Panc1 (cell line): ENCODE measurements around the gene TSNAXIP1. TPM values are rescaled to one million over a fixed set of nuclear protein-coding genes. Genes with fewer than 3 reads are reported as not detected.

Source experiments
- ATAC-seq: fragments of 200-7000 bp; cut with Tn5 transposase; 2 replicates; pipeline ENCODE4 v1.9.1; 2020; ENCODE audit warnings: mild to moderate bottlenecking, moderate library complexity
- BruUV-seq: library from RNA; stranded (reverse); fragments of 400-500 nt; replicated peaks from 2 replicates; lab custom pipeline; 2021; lab: Mats Ljungman, UMichigan
- CTCF ChIA-PET: fragments of 300-600 bp; sonication (Branson Sonifier 250); formaldehyde crosslinking; loops from one replicate; lab custom pipeline; 2022; ENCODE audit warnings: antibody characterized with exemption; lab: Charles Lee
- POLR2A ChIA-PET: fragments of 300-600 bp; sonication (Branson Sonifier 250); formaldehyde crosslinking; loops from one replicate; lab custom pipeline; 2022; ENCODE audit warnings: antibody characterized with exemption; lab: Charles Lee
- DNase-seq: peaks from one replicate; pipeline ENCODE4 v3.0.0-alpha.2; 2010; ENCODE audit warnings: low read depth, low spot score
- H3K27ac ChIP-seq: 2 replicates; pipeline ENCODE4 v1.5.1; 2011; ENCODE audit warnings: mild to moderate bottlenecking, low read length, inconsistent platforms
- H3K27me3 ChIP-seq: fragments of 200-500 bp; sonication (Bioruptor generic); 2 replicates; pipeline ENCODE4 v1.6.0; 2014; ENCODE audit warnings: low read length, inconsistent platforms; ENCODE audit not compliant: control insufficient read depth, insufficient read depth
- H3K36me3 ChIP-seq: fragments of 200-500 bp; sonication (Bioruptor generic); 2 replicates; pipeline ENCODE4 v1.5.1; 2014; ENCODE audit warnings: inconsistent platforms, mild to moderate bottlenecking, low read length, moderate library complexity; ENCODE audit not compliant: control insufficient read depth, insufficient read depth
- H3K4me1 ChIP-seq: 2 replicates; pipeline ENCODE4 v1.5.1; 2011; ENCODE audit warnings: inconsistent platforms, mild to moderate bottlenecking, low read length, moderate library complexity; ENCODE audit not compliant: control insufficient read depth, insufficient read depth
- H3K4me3 ChIP-seq, 2 experiments: 2 replicates each; pipeline ENCODE4 v1.5.1; 2011 to 2012; ENCODE audit warnings: low read depth in 2 of 2, low read length in 2 of 2, mild to moderate bottlenecking in 2 of 2, inconsistent platforms in 1 of 2, moderate library complexity in 1 of 2
- H3K9me3 ChIP-seq: fragments of 200-500 bp; sonication (Bioruptor generic); 2 replicates; pipeline ENCODE4 v1.5.1; 2014; ENCODE audit warnings: low read depth, mild to moderate bottlenecking, inconsistent platforms, low read length, moderate library complexity; ENCODE audit not compliant: control insufficient read depth, insufficient read depth
- POLR2AphosphoS5 ChIP-seq: IDR thresholded peaks from 2 replicates; pipeline ENCODE4 v1.6.1; 2012; ENCODE audit warnings: mild to moderate bottlenecking, low read depth, low read length, moderate library complexity
- REST ChIP-seq, 2 experiments: IDR thresholded peaks; 2 replicates each; pipeline ENCODE4 v1.6.1; 2011 to 2012; ENCODE audit warnings: low read depth in 2 of 2, control low read depth in 1 of 2, low read length in 1 of 2, mild to moderate bottlenecking in 1 of 2, moderate library complexity in 1 of 2; ENCODE audit not compliant: insufficient read depth in 1 of 2
- SIN3A ChIP-seq: IDR thresholded peaks from 2 replicates; pipeline ENCODE4 v1.6.1; 2012; ENCODE audit warnings: low read depth, mild to moderate bottlenecking, low read length, moderate library complexity, borderline replicate concordance; ENCODE audit not compliant: insufficient read depth
- TCF7L2 ChIP-seq: IDR thresholded peaks from 2 replicates; pipeline ENCODE4 v1.6.1; 2011; ENCODE audit warnings: mild to moderate bottlenecking, low read depth, low read length, inconsistent platforms
- in situ Hi-C: cut with HindIII; loops from 2 replicates; pipeline ENCODE4 v1.10.0; 2016; ENCODE audit warnings: low sequenced_read_pairs, low pct_unique_long_range_greater_than_20kb
- intact Hi-C: fragments of 100-400 bp; cut with micrococcal nuclease; formaldehyde crosslinking; loops from one replicate; pipeline ENCODE4 v1.10.0; 2022; ENCODE audit not compliant: unreplicated experiment
- total RNA-seq: library from RNA; stranded (reverse); gene quantifications from one replicate; pipeline ENCODE4 v1.2.1, GENCODE V29; 2021; ENCODE audit not compliant: unreplicated experiment
- TF ChIP-seq, protein P1 (sequence below): fragments of 450-650 bp; IDR thresholded peaks from 2 replicates; pipeline ENCODE4 v1.5.1; 2017; ENCODE audit warnings: mild to moderate bottlenecking

TSNAXIP1 gene
- total RNA-seq, 1 experiment from 2014 or later: 1.6 TPM

GRCh38 chr16:67868290-67868689 is 61.6 kb downstream of the TSNAXIP1 start:
- DNase-seq (no peak), ATAC-seq (no peak)
- H3K27ac ChIP-seq: no peak overlapping the region
- no peak overlapping the region for H3K4me3 ChIP-seq
- BruUV-seq: no TSS peak
- POLR2A ChIA-PET: no interaction called here
- H3K36me3 ChIP-seq: no peaks in the 10 kb centered on the region; the same call in none of the 2 replicates
- CTCF ChIA-PET: no interaction called here
- H3K9me3 ChIP-seq: no peaks in the 10 kb centered on the region
- intact Hi-C loops: no loop called here
- no peak for TF ChIP-seq SIN3A
- TF ChIP-seq POLR2AphosphoS5: no peak
- TF ChIP-seq TCF7L2: no peak
- no peak for TF ChIP-seq REST (IDR thresholded peaks at IDR 0.05; ENCODE audit: insufficient read depth in 1 of 2, low read depth in 2 of 2, low read length in 1 of 2)
- TF ChIP-seq, protein P1, sequence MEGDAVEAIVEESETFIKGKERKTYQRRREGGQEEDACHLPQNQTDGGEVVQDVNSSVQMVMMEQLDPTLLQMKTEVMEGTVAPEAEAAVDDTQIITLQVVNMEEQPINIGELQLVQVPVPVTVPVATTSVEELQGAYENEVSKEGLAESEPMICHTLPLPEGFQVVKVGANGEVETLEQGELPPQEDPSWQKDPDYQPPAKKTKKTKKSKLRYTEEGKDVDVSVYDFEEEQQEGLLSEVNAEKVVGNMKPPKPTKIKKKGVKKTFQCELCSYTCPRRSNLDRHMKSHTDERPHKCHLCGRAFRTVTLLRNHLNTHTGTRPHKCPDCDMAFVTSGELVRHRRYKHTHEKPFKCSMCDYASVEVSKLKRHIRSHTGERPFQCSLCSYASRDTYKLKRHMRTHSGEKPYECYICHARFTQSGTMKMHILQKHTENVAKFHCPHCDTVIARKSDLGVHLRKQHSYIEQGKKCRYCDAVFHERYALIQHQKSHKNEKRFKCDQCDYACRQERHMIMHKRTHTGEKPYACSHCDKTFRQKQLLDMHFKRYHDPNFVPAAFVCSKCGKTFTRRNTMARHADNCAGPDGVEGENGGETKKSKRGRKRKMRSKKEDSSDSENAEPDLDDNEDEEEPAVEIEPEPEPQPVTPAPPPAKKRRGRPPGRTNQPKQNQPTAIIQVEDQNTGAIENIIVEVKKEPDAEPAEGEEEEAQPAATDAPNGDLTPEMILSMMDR: no peak
- H3K27me3 ChIP-seq: no peaks in the 10 kb centered on the region
- peaks cover 6% of the 10 kb centered on the region for H3K4me1 ChIP-seq
- in situ Hi-C loops: no loop called here

DNA sequence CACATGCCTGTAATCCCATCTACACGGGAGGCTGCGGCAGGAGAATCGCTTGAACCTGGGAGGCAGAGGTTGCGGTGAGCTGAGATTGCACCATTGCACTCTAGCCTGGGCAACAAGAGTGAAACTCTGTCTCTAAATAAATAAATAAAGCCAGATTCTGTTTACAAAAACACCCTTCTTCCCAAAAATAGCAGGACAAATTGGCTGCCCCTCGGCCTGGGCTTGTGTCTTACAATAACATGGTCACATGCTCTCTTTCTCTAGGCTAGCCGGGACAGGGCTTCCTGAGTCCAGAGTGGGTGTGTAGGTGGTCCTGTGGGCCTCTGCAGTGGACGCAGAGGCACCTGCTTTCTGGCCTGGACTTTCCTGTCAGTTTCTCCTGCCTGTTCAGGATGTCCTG is 63.0 kb downstream of the TSNAXIP1 start:
- H3K36me3 ChIP-seq: no peaks in the 10 kb centered on the region; the same call in none of the 2 replicates
- intact Hi-C loops: no loop called here
- BruUV-seq: no TSS peak

More for the DNA sequence above, 63.0 kb downstream of the TSNAXIP1 start:
- peaks cover 14% of the 10 kb centered on the region for H3K4me1 ChIP-seq
- in situ Hi-C loops: no loop called here
- H3K9me3 ChIP-seq: no peaks in the 10 kb centered on the region
- ChIA-PET CTCF (no interaction called here), POLR2A (no interaction called here)
- H3K4me3 ChIP-seq: no peak overlapping the region
- ATAC-seq (no peak), DNase-seq (no peak)
- TF ChIP-seq TCF7L2 (no peak), REST (IDR thresholded peaks at IDR 0.05; ENCODE audit: insufficient read depth in 1 of 2, low read depth in 2 of 2, low read length in 1 of 2) (no peak), SIN3A (no peak), POLR2AphosphoS5 (no peak)
- TF ChIP-seq, protein P1: no peak
- H3K27me3 ChIP-seq: no peaks in the 10 kb centered on the region
- no peak overlapping the region for H3K27ac ChIP-seq
